Lung microvascular endothelial cell (primary cell): ENCODE measurements around the gene ZNF697. TPM values are rescaled to one million over a fixed set of nuclear protein-coding genes. Genes with fewer than 3 reads are reported as not detected.
"Not testable (repeated sequence)": the region's sequence is repeated elsewhere in the genome, so short reads cannot be mapped to it uniquely, and the experiment has no call there.

Source experiments
- DNase-seq, 2 donors: peaks; one replicate each; pipeline versions ENCODE4 v3.0.0 to v3.0.0-alpha.2; 2010; ENCODE audit warnings: low read depth in 2 of 2
- total RNA-seq: library from RNA; depleted of rRNA; stranded (reverse); fragments of >200 nt; gene quantifications from 2 replicates; pipeline ENCODE4 v1.2.1, GENCODE V29; 2014

The ZNF697 gene
- total RNA-seq, 1 donor from 2014 or later, result 18.8 TPM

- no peak for DNase-seq
Observed at GRCh38 chr1:119632103-119632490, 16.0 kb downstream of the ZNF697 start.

- DNase-seq, result peak; percentile 93 to 97
Observed at GRCh38 chr1:119631433-119632102, 16.5 kb downstream of the ZNF697 start.

- no peak for DNase-seq
Observed at GRCh38 chr1:119631086-119631432, 17.0 kb downstream of the ZNF697 start.

GRCh38 chr1:119626841-119627240, 21.2 kb downstream of the ZNF697 start:
- DNase-seq, result peak; percentile 49 to 60

GRCh38 chr1:119626011-119626545, 22.0 kb downstream of the ZNF697 start:
- no peak for DNase-seq

GRCh38 chr1:119623678-119624077, 24.4 kb downstream of the ZNF697 start:
- no peak for DNase-seq

GRCh38 chr1:119623193-119623515, 24.9 kb downstream of the ZNF697 start:
- DNase-seq, result no peak

GRCh38 chr1:119622311-119623192, 25.5 kb downstream of the ZNF697 start:
- no peak for DNase-seq

GRCh38 chr1:119621705-119622104, 26.4 kb downstream of the ZNF697 start:
- no peak for DNase-seq

GRCh38 chr1:119617751-119618691, 30.0 kb downstream of the ZNF697 start:
- DNase-seq, result no peak

- DNase-seq, result not testable (repeated sequence)
Observed at GRCh38 chr1:119616748-119617147, 31.3 kb downstream of the ZNF697 start.

- DNase-seq, result not testable (repeated sequence)
Observed at GRCh38 chr1:119615100-119615499, 33.0 kb downstream of the ZNF697 start.

- DNase-seq, result peak; percentile 89 to 92
Observed at GRCh38 chr1:119613769-119614720, 34.0 kb downstream of the ZNF697 start.

GRCh38 chr1:119611701-119612113, 36.4 kb downstream of the ZNF697 start:
- peak; percentile 54 to 71 for DNase-seq

- not testable (repeated sequence) for DNase-seq
Observed at GRCh38 chr1:119608816-119609215, 39.2 kb downstream of the ZNF697 start.

- DNase-seq, result not testable (repeated sequence)
Observed at GRCh38 chr1:119607087-119607807, 40.8 kb downstream of the ZNF697 start.

- DNase-seq, result no peak
Observed at GRCh38 chr1:119606394-119606793, 41.7 kb downstream of the ZNF697 start.

GRCh38 chr1:119605686-119606085, 42.4 kb downstream of the ZNF697 start:
- no peak for DNase-seq

- peak in 1 of 2 donors; percentile 45 for DNase-seq
Observed at GRCh38 chr1:119605080-119605479, 43.0 kb downstream of the ZNF697 start.

- DNase-seq, result peak in 1 of 2 donors; percentile 43
Observed at GRCh38 chr1:119603695-119604094, 44.4 kb downstream of the ZNF697 start.
